Uterus (tissue), 2 donors: ENCODE data around the gene NCBP1.
"Not testable (repeated sequence)": the region's sequence is repeated elsewhere in the genome, so short reads cannot be mapped to it uniquely, and the experiment has no call there.

Experiments
- POLR2A ChIP-seq, 2 donors: fragments of 450-650 bp; IDR thresholded peaks; one replicate each; pipeline ENCODE4 v1.6.1; 2016; ENCODE audit warnings: antibody characterized with exemption in 2 of 2, mild to moderate bottlenecking in 1 of 2, moderate library complexity in 1 of 2
- TF ChIP-seq, protein P1 (sequence below), 4 experiments: fragments of 200-600 bp in 2 of 4; fragments of 450-650 bp in 2 of 4; sonication (generic) in 2 of 4; IDR thresholded peaks; one replicate each; pipeline ENCODE4 v1.5.1; 2016 to 2019; ENCODE audit warnings: antibody characterized with exemption in 4 of 4, mild to moderate bottlenecking in 2 of 4, moderate library complexity in 1 of 4

DNA sequence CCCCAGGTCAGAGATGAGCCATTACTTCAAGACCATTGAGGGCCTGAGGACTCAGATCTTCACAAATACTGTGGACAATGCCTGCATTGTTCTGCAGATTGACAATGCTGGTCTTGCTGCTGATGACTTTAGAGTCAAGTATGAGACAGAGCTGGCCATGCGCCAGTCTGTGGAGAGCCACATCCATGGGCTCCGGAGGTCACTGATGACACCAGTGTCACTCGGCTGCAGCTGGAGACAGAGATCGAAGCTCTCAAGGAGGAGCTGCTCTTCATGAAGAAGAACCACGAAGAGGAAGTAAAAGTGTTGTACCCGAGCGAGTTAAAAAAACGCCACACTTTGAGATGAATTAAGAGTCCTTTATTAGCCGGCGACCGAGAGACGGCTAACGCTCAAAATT, 65.7 kb downstream of the NCBP1 start:
- TF ChIP-seq POLR2A (IDR thresholded peaks at IDR 0.05), result not testable (repeated sequence)
- TF ChIP-seq, protein P1, sequence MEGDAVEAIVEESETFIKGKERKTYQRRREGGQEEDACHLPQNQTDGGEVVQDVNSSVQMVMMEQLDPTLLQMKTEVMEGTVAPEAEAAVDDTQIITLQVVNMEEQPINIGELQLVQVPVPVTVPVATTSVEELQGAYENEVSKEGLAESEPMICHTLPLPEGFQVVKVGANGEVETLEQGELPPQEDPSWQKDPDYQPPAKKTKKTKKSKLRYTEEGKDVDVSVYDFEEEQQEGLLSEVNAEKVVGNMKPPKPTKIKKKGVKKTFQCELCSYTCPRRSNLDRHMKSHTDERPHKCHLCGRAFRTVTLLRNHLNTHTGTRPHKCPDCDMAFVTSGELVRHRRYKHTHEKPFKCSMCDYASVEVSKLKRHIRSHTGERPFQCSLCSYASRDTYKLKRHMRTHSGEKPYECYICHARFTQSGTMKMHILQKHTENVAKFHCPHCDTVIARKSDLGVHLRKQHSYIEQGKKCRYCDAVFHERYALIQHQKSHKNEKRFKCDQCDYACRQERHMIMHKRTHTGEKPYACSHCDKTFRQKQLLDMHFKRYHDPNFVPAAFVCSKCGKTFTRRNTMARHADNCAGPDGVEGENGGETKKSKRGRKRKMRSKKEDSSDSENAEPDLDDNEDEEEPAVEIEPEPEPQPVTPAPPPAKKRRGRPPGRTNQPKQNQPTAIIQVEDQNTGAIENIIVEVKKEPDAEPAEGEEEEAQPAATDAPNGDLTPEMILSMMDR (IDR thresholded peaks at IDR 0.05), result not testable (repeated sequence)
